Keratinocyte (primary cell): ENCODE measurements around the gene TMEM63B.

ENCODE experiments used
- EZH2 ChIP-seq: IDR thresholded peaks from one replicate; pipeline ENCODE4 v1.6.1; 2012; ENCODE audit warnings: inconsistent platforms, mild to moderate bottlenecking, low read length, moderate library complexity
- TF ChIP-seq, protein P1 (sequence below), 3 experiments: IDR thresholded peaks in 1 of 3; conservative IDR thresholded peaks in 1 of 3; optimal IDR thresholded peaks in 1 of 3; 2 replicates in 2 of 3; 3 replicates in 1 of 3; pipeline versions ENCODE3 to v1.5.1; 2011; ENCODE audit warnings: low read length in 3 of 3, mild to moderate bottlenecking in 3 of 3, moderate library complexity in 2 of 3, control low read depth in 1 of 3, inconsistent platforms in 1 of 3; ENCODE audit not compliant: insufficient read depth in 2 of 3; ENCODE audit errors: extremely low read depth in 1 of 3

GRCh38 chr6:44133003-44133931 lies 5.9 kb downstream of the TMEM63B start:
- TF ChIP-seq, protein P1, sequence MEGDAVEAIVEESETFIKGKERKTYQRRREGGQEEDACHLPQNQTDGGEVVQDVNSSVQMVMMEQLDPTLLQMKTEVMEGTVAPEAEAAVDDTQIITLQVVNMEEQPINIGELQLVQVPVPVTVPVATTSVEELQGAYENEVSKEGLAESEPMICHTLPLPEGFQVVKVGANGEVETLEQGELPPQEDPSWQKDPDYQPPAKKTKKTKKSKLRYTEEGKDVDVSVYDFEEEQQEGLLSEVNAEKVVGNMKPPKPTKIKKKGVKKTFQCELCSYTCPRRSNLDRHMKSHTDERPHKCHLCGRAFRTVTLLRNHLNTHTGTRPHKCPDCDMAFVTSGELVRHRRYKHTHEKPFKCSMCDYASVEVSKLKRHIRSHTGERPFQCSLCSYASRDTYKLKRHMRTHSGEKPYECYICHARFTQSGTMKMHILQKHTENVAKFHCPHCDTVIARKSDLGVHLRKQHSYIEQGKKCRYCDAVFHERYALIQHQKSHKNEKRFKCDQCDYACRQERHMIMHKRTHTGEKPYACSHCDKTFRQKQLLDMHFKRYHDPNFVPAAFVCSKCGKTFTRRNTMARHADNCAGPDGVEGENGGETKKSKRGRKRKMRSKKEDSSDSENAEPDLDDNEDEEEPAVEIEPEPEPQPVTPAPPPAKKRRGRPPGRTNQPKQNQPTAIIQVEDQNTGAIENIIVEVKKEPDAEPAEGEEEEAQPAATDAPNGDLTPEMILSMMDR (optimal IDR thresholded peaks at IDR 0.05 in 1 of 3, IDR thresholded peaks at IDR 0.05 in 1 of 3, conservative IDR thresholded peaks at IDR 0.05 in 1 of 3; ENCODE audit: extremely low read depth in 1 of 3, insufficient read depth in 2 of 3, low read length in 3 of 3), result no peak
- TF ChIP-seq EZH2, result no peak
